HG03460 (cell line): ENCODE measurements around the gene KRTAP10-11.
"Not testable (repeated sequence)": the region's sequence is repeated elsewhere in the genome, so short reads cannot be mapped to it uniquely, and the experiment has no call there.

Source experiments
- ATAC-seq: cut with Tn5 transposase; IDR thresholded peaks from one replicate; pipeline ENCODE4 v1.9.1; 2021; ENCODE audit not compliant: unreplicated experiment

Gene KRTAP10-11

GRCh38 chr21:44614961-44615391 is 31.2 kb upstream of the KRTAP10-11 start:
- no peak for ATAC-seq

- ATAC-seq: no peak
Observed at GRCh38 chr21:44615466-44615865, 30.7 kb upstream of the KRTAP10-11 start.

GRCh38 chr21:44615911-44616590 is 30.2 kb upstream of the KRTAP10-11 start:
- ATAC-seq: no peak

- no peak for ATAC-seq
Observed at GRCh38 chr21:44616591-44616926, 29.7 kb upstream of the KRTAP10-11 start.

- ATAC-seq: no peak
Observed at GRCh38 chr21:44617071-44617501, 29.1 kb upstream of the KRTAP10-11 start.

- no peak for ATAC-seq
Observed at GRCh38 chr21:44618504-44618903, 27.7 kb upstream of the KRTAP10-11 start.

GRCh38 chr21:44618909-44619308 is 27.3 kb upstream of the KRTAP10-11 start:
- ATAC-seq: no peak

GRCh38 chr21:44619886-44620285 is 26.3 kb upstream of the KRTAP10-11 start:
- ATAC-seq: no peak

GRCh38 chr21:44623575-44623974 is 22.6 kb upstream of the KRTAP10-11 start:
- no peak for ATAC-seq

GRCh38 chr21:44625756-44626155 is 20.5 kb upstream of the KRTAP10-11 start:
- no peak for ATAC-seq

- ATAC-seq: no peak
Observed at GRCh38 chr21:44626262-44626661, 20.0 kb upstream of the KRTAP10-11 start.

GRCh38 chr21:44626673-44627143 is 19.5 kb upstream of the KRTAP10-11 start, which contains the start of gene KRTAP10-9:
TSS of gene KRTAP10-9 (plus strand) at chr21:44627093. CDS start at chr21:44627172, 79 bp downstream.
- ATAC-seq: no peak

GRCh38 chr21:44627181-44627822 is 18.9 kb upstream of the KRTAP10-11 start:
- not testable (repeated sequence) for ATAC-seq

GRCh38 chr21:44627831-44628233 is 18.4 kb upstream of the KRTAP10-11 start:
- ATAC-seq: not testable (repeated sequence)

GRCh38 chr21:44628707-44629391 is 17.4 kb upstream of the KRTAP10-11 start:
- no peak for ATAC-seq

- no peak for ATAC-seq
Observed at GRCh38 chr21:44630440-44630839, 15.8 kb upstream of the KRTAP10-11 start.

- no peak for ATAC-seq
Observed at GRCh38 chr21:44632067-44632466, 14.1 kb upstream of the KRTAP10-11 start.

GRCh38 chr21:44636209-44637017 is 9.8 kb upstream of the KRTAP10-11 start:
- no peak for ATAC-seq

GRCh38 chr21:44637018-44637850 is 9.0 kb upstream of the KRTAP10-11 start, which contains the start of gene KRTAP10-10:
TSS of gene KRTAP10-10 (plus strand) at chr21:44637356. CDS start at chr21:44637418, 62 bp downstream.
- ATAC-seq: no peak

GRCh38 chr21:44637851-44638348 is 8.3 kb upstream of the KRTAP10-11 start:
- ATAC-seq: not testable (repeated sequence)
